HCT116 (cell line): ENCODE results near the gene AMBRA1. TPM values are rescaled to one million over a fixed set of nuclear protein-coding genes. Genes with fewer than 3 reads are reported as not detected.

Experiments used
- ATAC-seq: fragments of 200-7000 bp; cut with Tn5 transposase; 2 replicates; pipeline ENCODE4 v1.9.1; 2020; ENCODE audit warnings: mild to moderate bottlenecking, moderate library complexity
- BruUV-seq: library from RNA; stranded (reverse); fragments of 400-500 nt; replicated peaks from 2 replicates; lab custom pipeline; 2021; lab: Mats Ljungman, UMichigan
- CTCF ChIA-PET: fragments of 300-600 bp; sonication (Branson Sonifier 250); formaldehyde crosslinking; loops from one replicate; lab custom pipeline; 2021; ENCODE audit warnings: antibody characterized with exemption; lab: Charles Lee
- POLR2A ChIA-PET: fragments of 300-600, 350-600 bp; sonication (Branson Sonifier 250); formaldehyde crosslinking; loops from one replicate; lab custom pipeline; 2021; ENCODE audit warnings: antibody characterized with exemption; lab: Charles Lee
- RAD21 ChIA-PET, 2 experiments: fragments of 300-600 bp; sonication (Branson Sonifier 250); formaldehyde crosslinking; loops; one replicate each; lab custom pipeline; 2023; ENCODE audit warnings: low total read pairs in 2 of 2; ENCODE audit not compliant: uncharacterized antibody in 2 of 2, unreplicated experiment in 2 of 2, low non-redundant PET in 1 of 2; lab: Charles Lee
- DNase-seq: peaks from one replicate; pipeline ENCODE4 v3.0.0-alpha.2; 2010; ENCODE audit warnings: low read depth, low spot score
- H2AFZ ChIP-seq: fragments of 200-600 bp; shearing (Covaris generic), sonication (generic); 2 replicates; pipeline ENCODE4 v1.6.1; 2017; ENCODE audit warnings: low read depth, mixed run types, mixed read lengths, antibody characterized with exemption, low read length; ENCODE audit not compliant: poor library complexity, severe bottlenecking
- H3K27ac ChIP-seq: 2 replicates; pipeline ENCODE4 v1.5.1; 2012; ENCODE audit warnings: low read depth, low read length
- H3K27me3 ChIP-seq: fragments of 200-600 bp; sonication (generic); 2 replicates; pipeline ENCODE4 v1.6.1; 2016; ENCODE audit warnings: mixed run types, low read length, mixed read lengths; ENCODE audit not compliant: insufficient read depth
- H3K36me3 ChIP-seq, 2 experiments: fragments of 200-500 bp in 1 of 2; fragments of 200-600 bp in 1 of 2; sonication (Bioruptor generic) in 1 of 2; sonication (generic) in 1 of 2; 2 replicates each; pipeline versions ENCODE4 v1.5.1 to v1.6.1; 2014 to 2016; ENCODE audit warnings: low read length in 2 of 2, inconsistent platforms in 1 of 2, mixed read lengths in 1 of 2, mixed run types in 1 of 2; ENCODE audit not compliant: insufficient read depth in 2 of 2, control insufficient read depth in 1 of 2
- H3K4me1 ChIP-seq, 2 experiments: fragments of 200-600 bp in 1 of 2; sonication (generic) in 1 of 2; 2 replicates each; pipeline versions ENCODE4 v1.5.1 to v1.6.1; 2012 to 2017; ENCODE audit warnings: low read length in 2 of 2, inconsistent platforms in 1 of 2, mild to moderate bottlenecking in 1 of 2, mixed read lengths in 1 of 2, mixed run types in 1 of 2, moderate library complexity in 1 of 2; ENCODE audit not compliant: insufficient read depth in 2 of 2, control insufficient read depth in 1 of 2
- H3K4me2 ChIP-seq: fragments of 200-600 bp; sonication (generic); 2 replicates; pipeline ENCODE4 v1.6.1; 2017; ENCODE audit warnings: mixed run types, low read length, mixed read lengths
- H3K4me3 ChIP-seq, 2 experiments: fragments of 200-600 bp in 1 of 2; sonication (generic) in 1 of 2; replicated peaks in 1 of 2; 2 replicates each; pipeline ENCODE4 v1.5.1; 2011 to 2016; ENCODE audit warnings: low read length in 2 of 2, control low read depth in 1 of 2, low read depth in 1 of 2, mild to moderate bottlenecking in 1 of 2, mixed read lengths in 1 of 2, mixed run types in 1 of 2
- H3K79me2 ChIP-seq: fragments of 200-600 bp; sonication (generic); 2 replicates; pipeline ENCODE4 v1.6.1; 2017; ENCODE audit warnings: mild to moderate bottlenecking, mixed run types, low read length, moderate library complexity, mixed read lengths; ENCODE audit not compliant: insufficient read depth
- H3K9ac ChIP-seq: fragments of 200-600 bp; sonication (generic); 2 replicates; pipeline ENCODE4 v1.6.1; 2016; ENCODE audit warnings: low read length, mixed read lengths
- H3K9me2 ChIP-seq: fragments of 200-600 bp; sonication (generic), shearing (Covaris generic); 2 replicates; pipeline ENCODE4 v1.6.1; 2017; ENCODE audit warnings: mixed run types, mild to moderate bottlenecking, moderate library complexity; ENCODE audit not compliant: insufficient read depth
- H3K9me3 ChIP-seq, 2 experiments: fragments of 200-500 bp in 1 of 2; fragments of 200-600 bp in 1 of 2; sonication (Bioruptor generic) in 1 of 2; sonication (generic) in 1 of 2; 2 replicates each; pipeline ENCODE4 v1.6.1; 2014 to 2017; ENCODE audit warnings: low read length in 2 of 2, mixed read lengths in 2 of 2, inconsistent platforms in 1 of 2, low read depth in 1 of 2, mild to moderate bottlenecking in 1 of 2, mixed run types in 1 of 2, moderate library complexity in 1 of 2; ENCODE audit not compliant: control insufficient read depth in 1 of 2, insufficient read depth in 1 of 2
- H4K20me1 ChIP-seq: fragments of 200-600 bp; sonication (generic), shearing (Covaris generic); 2 replicates; pipeline ENCODE4 v1.6.1; 2017; ENCODE audit warnings: mixed run types, mild to moderate bottlenecking, moderate library complexity; ENCODE audit not compliant: insufficient read depth
- CBX3 ChIP-seq: IDR thresholded peaks from 2 replicates; pipeline ENCODE4 v1.6.1; 2012; ENCODE audit warnings: low read depth
- EGR1 ChIP-seq: IDR thresholded peaks from 2 replicates; pipeline ENCODE4 v1.6.1; 2012; ENCODE audit warnings: low read depth
- EZH2phosphoT487 ChIP-seq: fragments of 200-600 bp; IDR thresholded peaks from 2 replicates; pipeline ENCODE4 v1.6.1; 2018; ENCODE audit warnings: antibody characterized with exemption, borderline replicate concordance
- FOSL1 ChIP-seq: IDR thresholded peaks from 2 replicates; pipeline ENCODE4 v1.6.1; 2012; ENCODE audit warnings: low read depth
- JUND ChIP-seq: IDR thresholded peaks from 2 replicates; pipeline ENCODE4 v1.6.1; 2012
- POLR2A ChIP-seq: IDR thresholded peaks from 2 replicates; pipeline ENCODE4 v1.7.0; 2011; ENCODE audit warnings: borderline replicate concordance; ENCODE audit not compliant: insufficient read depth, insufficient read length; ENCODE audit errors: extremely low read depth
- POLR2AphosphoS5 ChIP-seq: IDR thresholded peaks from 2 replicates; pipeline ENCODE4 v1.6.1; 2011; ENCODE audit warnings: mild to moderate bottlenecking, low read depth, low read length, moderate library complexity
- RAD21 ChIP-seq: IDR thresholded peaks from 2 replicates; pipeline ENCODE4 v1.6.1; 2012; ENCODE audit warnings: low read depth, mild to moderate bottlenecking
- SIN3A ChIP-seq: IDR thresholded peaks from 2 replicates; pipeline ENCODE4 v1.6.1; 2012; ENCODE audit warnings: low read depth
- YY1 ChIP-seq: IDR thresholded peaks from 2 replicates; pipeline ENCODE4 v1.6.1; 2011; ENCODE audit warnings: low read length, low read depth, moderate library complexity, mild to moderate bottlenecking; ENCODE audit not compliant: insufficient replicate concordance; ENCODE audit errors: extremely low read depth
- ZNF274 ChIP-seq: fragments of 200-500 bp; sonication (Bioruptor generic); IDR thresholded peaks from 2 replicates; pipeline ENCODE4 v1.6.1; 2014; ENCODE audit warnings: mild to moderate bottlenecking, low read depth, low read length, inconsistent platforms
- intact Hi-C: fragments of 100-400 bp; cut with micrococcal nuclease; formaldehyde crosslinking; loops from 2 replicates; pipeline ENCODE4 v1.10.0; 2022
- total RNA-seq: library from RNA; stranded (reverse); gene quantifications from one replicate; pipeline ENCODE4 v1.2.1, GENCODE V29; 2021; ENCODE audit not compliant: unreplicated experiment
- TF ChIP-seq, protein P1 (sequence below), 3 experiments: fragments of 200-600 bp in 1 of 3; sonication (generic) in 1 of 3; IDR thresholded peaks in 2 of 3; conservative IDR thresholded peaks in 1 of 3; 2 replicates each; pipeline ENCODE4 v1.5.1; 2012 to 2017; ENCODE audit warnings: low read depth in 2 of 3, low read length in 2 of 3, antibody characterized with exemption in 1 of 3, borderline replicate concordance in 1 of 3, control low read depth in 1 of 3, mild to moderate bottlenecking in 1 of 3, mixed read lengths in 1 of 3, mixed run types in 1 of 3, moderate library complexity in 1 of 3; ENCODE audit not compliant: insufficient read depth in 1 of 3
- TF ChIP-seq, protein P2 (sequence below): IDR thresholded peaks from 2 replicates; pipeline ENCODE4 v1.6.1; 2011; ENCODE audit warnings: mild to moderate bottlenecking, low read length, moderate library complexity; ENCODE audit not compliant: insufficient replicate concordance; ENCODE audit errors: extremely low read depth
- TF ChIP-seq, protein P3 (sequence below): IDR thresholded peaks from 2 replicates; pipeline ENCODE4 v1.6.1; 2012; ENCODE audit warnings: low read depth

AMBRA1 gene
- total RNA-seq, 1 experiment from 2014 or later, result 22.7 TPM

DNA sequence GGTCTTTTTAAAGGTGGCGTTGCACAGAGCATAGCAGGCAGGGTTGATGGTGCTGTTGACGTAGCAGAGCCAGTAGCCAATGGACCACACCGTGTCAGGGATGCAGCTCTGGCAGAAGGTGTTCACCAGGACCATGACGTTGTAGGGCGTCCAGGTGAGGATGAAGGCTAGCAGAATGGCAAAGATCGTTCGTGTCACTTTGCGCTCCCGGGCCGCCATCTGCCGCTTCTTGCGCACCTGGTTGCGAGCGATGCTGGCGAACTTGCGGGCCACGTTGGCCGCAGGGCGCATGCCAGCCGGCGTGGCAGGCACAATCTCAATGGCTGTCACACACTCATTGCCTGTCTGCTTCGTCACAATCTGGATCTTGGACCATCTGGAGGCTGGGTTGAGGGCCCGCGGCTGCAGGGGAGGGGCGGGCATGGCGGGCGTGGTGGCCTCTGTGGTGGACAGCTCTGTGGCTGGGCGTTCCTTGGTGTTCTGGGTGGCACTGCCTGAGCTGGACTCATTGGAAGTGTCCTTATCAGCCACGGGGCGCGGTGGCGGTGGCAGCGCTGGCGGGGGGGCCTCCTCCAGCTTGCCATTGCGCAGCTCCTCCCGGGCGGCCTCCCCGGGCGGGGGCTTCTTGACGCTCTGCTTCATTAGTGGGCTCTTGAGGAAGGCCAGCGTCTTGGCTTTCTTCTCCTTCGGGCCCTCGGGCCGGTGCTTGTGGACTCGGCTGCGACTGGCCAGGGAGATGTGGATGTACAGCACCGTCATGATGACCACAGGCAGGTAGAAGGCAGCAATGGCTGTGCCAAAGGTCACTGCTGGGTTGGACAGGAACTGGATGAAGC is 208.4 kb downstream of the AMBRA1 start:
- H3K9me3 ChIP-seq, result no peaks in the 10 kb centered on the region
- CTCF ChIA-PET, result no interaction called here
- intact Hi-C loops, result loop anchor here (10.0 kb wide), 2 partner anchors 229 to 419 kb away; partner anchors contain the start of genes ATG13 and HARBI1
- no peaks in the 10 kb centered on the region for H3K27me3 ChIP-seq
- H3K4me1 ChIP-seq, result peaks cover 27 to 80% of the 10 kb centered on the region in 2 experiments
- BruUV-seq, result no TSS peak
- no peak overlapping the region for H3K4me3 ChIP-seq
- H3K4me2 ChIP-seq, result no peak overlapping the region
- RAD21 ChIA-PET, result no interaction called here
- H3K79me2 ChIP-seq, result peaks cover 12% of the 10 kb centered on the region; the same call in 1 of the 2 replicates
- no peak for DNase-seq
- H2AFZ ChIP-seq, result no peak overlapping the region
- ATAC-seq, result no peak
- H3K9me2 ChIP-seq, result no peaks in the 10 kb centered on the region
- H3K36me3 ChIP-seq, result no peaks in the 10 kb centered on the region
- POLR2A ChIA-PET, result no interaction called here
- no peak overlapping the region for H3K27ac ChIP-seq
- TF ChIP-seq RAD21, result no peak
- no peak for TF ChIP-seq CBX3
- no peak for TF ChIP-seq POLR2A
- TF ChIP-seq, protein P1, sequence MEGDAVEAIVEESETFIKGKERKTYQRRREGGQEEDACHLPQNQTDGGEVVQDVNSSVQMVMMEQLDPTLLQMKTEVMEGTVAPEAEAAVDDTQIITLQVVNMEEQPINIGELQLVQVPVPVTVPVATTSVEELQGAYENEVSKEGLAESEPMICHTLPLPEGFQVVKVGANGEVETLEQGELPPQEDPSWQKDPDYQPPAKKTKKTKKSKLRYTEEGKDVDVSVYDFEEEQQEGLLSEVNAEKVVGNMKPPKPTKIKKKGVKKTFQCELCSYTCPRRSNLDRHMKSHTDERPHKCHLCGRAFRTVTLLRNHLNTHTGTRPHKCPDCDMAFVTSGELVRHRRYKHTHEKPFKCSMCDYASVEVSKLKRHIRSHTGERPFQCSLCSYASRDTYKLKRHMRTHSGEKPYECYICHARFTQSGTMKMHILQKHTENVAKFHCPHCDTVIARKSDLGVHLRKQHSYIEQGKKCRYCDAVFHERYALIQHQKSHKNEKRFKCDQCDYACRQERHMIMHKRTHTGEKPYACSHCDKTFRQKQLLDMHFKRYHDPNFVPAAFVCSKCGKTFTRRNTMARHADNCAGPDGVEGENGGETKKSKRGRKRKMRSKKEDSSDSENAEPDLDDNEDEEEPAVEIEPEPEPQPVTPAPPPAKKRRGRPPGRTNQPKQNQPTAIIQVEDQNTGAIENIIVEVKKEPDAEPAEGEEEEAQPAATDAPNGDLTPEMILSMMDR (IDR thresholded peaks at IDR 0.05 in 2 of 3, conservative IDR thresholded peaks at IDR 0.05 in 1 of 3; ENCODE audit: borderline replicate concordance in 1 of 3, insufficient read depth in 1 of 3, low read depth in 2 of 3, low read length in 2 of 3), result no peak
- TF ChIP-seq JUND, result no peak
- no peak for TF ChIP-seq SIN3A
- no peak for TF ChIP-seq YY1
- TF ChIP-seq EGR1, result no peak
- no peak for TF ChIP-seq FOSL1
- TF ChIP-seq, protein P2, sequence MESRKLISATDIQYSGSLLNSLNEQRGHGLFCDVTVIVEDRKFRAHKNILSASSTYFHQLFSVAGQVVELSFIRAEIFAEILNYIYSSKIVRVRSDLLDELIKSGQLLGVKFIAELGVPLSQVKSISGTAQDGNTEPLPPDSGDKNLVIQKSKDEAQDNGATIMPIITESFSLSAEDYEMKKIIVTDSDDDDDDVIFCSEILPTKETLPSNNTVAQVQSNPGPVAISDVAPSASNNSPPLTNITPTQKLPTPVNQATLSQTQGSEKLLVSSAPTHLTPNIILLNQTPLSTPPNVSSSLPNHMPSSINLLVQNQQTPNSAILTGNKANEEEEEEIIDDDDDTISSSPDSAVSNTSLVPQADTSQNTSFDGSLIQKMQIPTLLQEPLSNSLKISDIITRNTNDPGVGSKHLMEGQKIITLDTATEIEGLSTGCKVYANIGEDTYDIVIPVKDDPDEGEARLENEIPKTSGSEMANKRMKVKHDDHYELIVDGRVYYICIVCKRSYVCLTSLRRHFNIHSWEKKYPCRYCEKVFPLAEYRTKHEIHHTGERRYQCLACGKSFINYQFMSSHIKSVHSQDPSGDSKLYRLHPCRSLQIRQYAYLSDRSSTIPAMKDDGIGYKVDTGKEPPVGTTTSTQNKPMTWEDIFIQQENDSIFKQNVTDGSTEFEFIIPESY, result no peak
- TF ChIP-seq POLR2AphosphoS5, result no peak
- TF ChIP-seq EZH2phosphoT487, result no peak
- TF ChIP-seq, protein P3, sequence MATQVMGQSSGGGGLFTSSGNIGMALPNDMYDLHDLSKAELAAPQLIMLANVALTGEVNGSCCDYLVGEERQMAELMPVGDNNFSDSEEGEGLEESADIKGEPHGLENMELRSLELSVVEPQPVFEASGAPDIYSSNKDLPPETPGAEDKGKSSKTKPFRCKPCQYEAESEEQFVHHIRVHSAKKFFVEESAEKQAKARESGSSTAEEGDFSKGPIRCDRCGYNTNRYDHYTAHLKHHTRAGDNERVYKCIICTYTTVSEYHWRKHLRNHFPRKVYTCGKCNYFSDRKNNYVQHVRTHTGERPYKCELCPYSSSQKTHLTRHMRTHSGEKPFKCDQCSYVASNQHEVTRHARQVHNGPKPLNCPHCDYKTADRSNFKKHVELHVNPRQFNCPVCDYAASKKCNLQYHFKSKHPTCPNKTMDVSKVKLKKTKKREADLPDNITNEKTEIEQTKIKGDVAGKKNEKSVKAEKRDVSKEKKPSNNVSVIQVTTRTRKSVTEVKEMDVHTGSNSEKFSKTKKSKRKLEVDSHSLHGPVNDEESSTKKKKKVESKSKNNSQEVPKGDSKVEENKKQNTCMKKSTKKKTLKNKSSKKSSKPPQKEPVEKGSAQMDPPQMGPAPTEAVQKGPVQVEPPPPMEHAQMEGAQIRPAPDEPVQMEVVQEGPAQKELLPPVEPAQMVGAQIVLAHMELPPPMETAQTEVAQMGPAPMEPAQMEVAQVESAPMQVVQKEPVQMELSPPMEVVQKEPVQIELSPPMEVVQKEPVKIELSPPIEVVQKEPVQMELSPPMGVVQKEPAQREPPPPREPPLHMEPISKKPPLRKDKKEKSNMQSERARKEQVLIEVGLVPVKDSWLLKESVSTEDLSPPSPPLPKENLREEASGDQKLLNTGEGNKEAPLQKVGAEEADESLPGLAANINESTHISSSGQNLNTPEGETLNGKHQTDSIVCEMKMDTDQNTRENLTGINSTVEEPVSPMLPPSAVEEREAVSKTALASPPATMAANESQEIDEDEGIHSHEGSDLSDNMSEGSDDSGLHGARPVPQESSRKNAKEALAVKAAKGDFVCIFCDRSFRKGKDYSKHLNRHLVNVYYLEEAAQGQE, result no peak
- no peak for TF ChIP-seq ZNF274
- H4K20me1 ChIP-seq, result no peaks in the 10 kb centered on the region
- H3K9ac ChIP-seq, result no peak overlapping the region
